HepG2 (cell line): ENCODE data around the gene ORC3. TPM values are rescaled to one million over a fixed set of nuclear protein-coding genes. Genes with fewer than 3 reads are reported as not detected.
A peak's percentile ranks its signal among the peaks of the same experiment; 100 is the strongest.

Experiments used
- ARNT ChIP-seq: fragments of 450-650 bp; IDR thresholded peaks from 2 replicates; pipeline ENCODE4 v1.6.1; 2017
- CREB1 ChIP-seq, 2 experiments: fragments of 450-650 bp in 1 of 2; IDR thresholded peaks; 2 replicates each; pipeline ENCODE4 v1.6.1; 2016 to 2017; ENCODE audit warnings: control low read depth in 1 of 2, mild to moderate bottlenecking in 1 of 2, missing compliant biosample characterization in 1 of 2, missing genetic modification characterization in 1 of 2
- FOXJ3 ChIP-seq: sonication (generic); formaldehyde crosslinking; IDR thresholded peaks from 2 replicates; pipeline ENCODE4 v1.4.0; 2020; ENCODE audit warnings: missing genetic modification reagents, mild to moderate bottlenecking, borderline replicate concordance
- KLF16 ChIP-seq, 2 experiments: sonication (generic) in 1 of 2; formaldehyde crosslinking in 1 of 2; IDR thresholded peaks; 2 replicates each; pipeline versions ENCODE4 v1.6.1 to v1.8.0; 2016 to 2023; ENCODE audit warnings: missing genetic modification reagents in 2 of 2, missing compliant biosample characterization in 1 of 2
- MAF1 ChIP-seq: sonication (generic); formaldehyde crosslinking; IDR thresholded peaks from 2 replicates; pipeline ENCODE4 v1.5.0; 2020; ENCODE audit warnings: missing genetic modification reagents, borderline replicate concordance
- PATZ1 ChIP-seq: sonication (generic); formaldehyde crosslinking; IDR thresholded peaks from 2 replicates; pipeline ENCODE4 v1.4.0; 2020; ENCODE audit warnings: missing genetic modification reagents
- PRPF4 ChIP-seq: fragments of 200-400 bp; formaldehyde crosslinking; IDR thresholded peaks from 2 replicates; pipeline ENCODE4 v1.6.1; 2016; ENCODE audit warnings: low read length, low read depth; ENCODE audit not compliant: poor library complexity, severe bottlenecking
- RXRA ChIP-seq: sonication (generic); formaldehyde crosslinking; IDR thresholded peaks from 2 replicates; pipeline ENCODE4 v1.5.1; 2020; ENCODE audit warnings: missing genetic modification reagents
- SNRNP70 ChIP-seq: fragments of 200-400 bp; formaldehyde crosslinking; IDR thresholded peaks from 2 replicates; pipeline ENCODE4 v1.6.1; 2017; ENCODE audit warnings: mild to moderate bottlenecking, low read depth, low read length, moderate library complexity
- SP4 ChIP-seq: sonication (generic); formaldehyde crosslinking; IDR thresholded peaks from 2 replicates; pipeline ENCODE4 v1.8.1; 2023; ENCODE audit warnings: mild to moderate bottlenecking, missing genetic modification reagents
- SRY ChIP-seq: sonication (generic); formaldehyde crosslinking; IDR thresholded peaks from 2 replicates; pipeline ENCODE4 v1.8.0; 2022; ENCODE audit warnings: mild to moderate bottlenecking, missing genetic modification reagents
- ZBTB38 ChIP-seq: sonication (generic); formaldehyde crosslinking; IDR thresholded peaks from 2 replicates; pipeline ENCODE4 v1.5.1; 2020; ENCODE audit warnings: mild to moderate bottlenecking, missing genetic modification reagents
- ZEB1 ChIP-seq: IDR thresholded peaks from 2 replicates; pipeline ENCODE4 v1.6.1; 2012; ENCODE audit warnings: mild to moderate bottlenecking, low read depth, inconsistent platforms; ENCODE audit not compliant: insufficient replicate concordance
- ZFP36 ChIP-seq: fragments of 150-350 bp; IDR thresholded peaks from 2 replicates; pipeline ENCODE4 v1.6.1; 2018; ENCODE audit warnings: borderline replicate concordance, low read length, low read depth; ENCODE audit not compliant: partially characterized antibody
- ZNF280B ChIP-seq: sonication (generic); formaldehyde crosslinking; IDR thresholded peaks from 2 replicates; pipeline ENCODE4 v1.5.0; 2020; ENCODE audit warnings: missing genetic modification reagents, mild to moderate bottlenecking, borderline replicate concordance
- ZNF530 ChIP-seq: sonication (generic); formaldehyde crosslinking; IDR thresholded peaks from 2 replicates; pipeline ENCODE4 v1.5.0; 2020; ENCODE audit warnings: low read depth, mild to moderate bottlenecking, missing genetic modification reagents
- ZNF598 ChIP-seq: sonication (generic); formaldehyde crosslinking; IDR thresholded peaks from 2 replicates; pipeline ENCODE4 v1.5.1; 2020; ENCODE audit warnings: mild to moderate bottlenecking, missing genetic modification reagents, borderline replicate concordance
- ZNF75D ChIP-seq: sonication (generic); formaldehyde crosslinking; IDR thresholded peaks from 2 replicates; pipeline ENCODE4 v1.8.1; 2023; ENCODE audit warnings: missing genetic modification reagents, mild to moderate bottlenecking, borderline replicate concordance
- ZNF784 ChIP-seq: sonication (generic); formaldehyde crosslinking; IDR thresholded peaks from 2 replicates; pipeline ENCODE4 v1.5.1; 2020; ENCODE audit warnings: missing genetic modification reagents, mild to moderate bottlenecking, borderline replicate concordance
- ZXDC ChIP-seq: sonication (generic); formaldehyde crosslinking; IDR thresholded peaks from 2 replicates; pipeline ENCODE4 v1.5.0; 2020; ENCODE audit warnings: mild to moderate bottlenecking, missing genetic modification reagents
- polyA plus RNA-seq, 8 experiments: library from polyadenylated mRNA; depleted of rRNA in 3 of 8; stranded (reverse) in 7 of 8; unstranded in 1 of 8; fragments of >200 nt; fragmentation: Illumina TruSeq in 4 of 8; extraction: Trizol in 4 of 8; gene quantifications; 2 replicates each; pipeline versions ENCODE4 v1.2.1 to v1.2.3, GENCODE V29; 2011 to 2016; ENCODE audit warnings: low read depth in 4 of 8, missing spikeins in 1 of 8, mixed read lengths in 1 of 8; ENCODE audit not compliant: insufficient read depth in 1 of 8
- total RNA-seq, 5 experiments: library from RNA; depleted of rRNA; stranded (reverse); fragments of >200 nt; fragmentation: Illumina TruSeq; extraction: Trizol; gene quantifications; 2 replicates each; pipeline ENCODE4 v1.2.3, GENCODE V29; 2016; ENCODE audit warnings: low read depth in 1 of 5
- TF ChIP-seq, protein P1 (sequence below): sonication (generic); formaldehyde crosslinking; conservative IDR thresholded peaks from 2 replicates; pipeline ENCODE4 v1.8.0; 2022; ENCODE audit warnings: mild to moderate bottlenecking, moderate library complexity, missing genetic modification reagents

ORC3 gene
- total and polyA plus RNA-seq, 2 of the 13 experiments (the other 11 are each of a cell fraction or from before 2014, with no cell fraction given), result 21.8 to 43.5 TPM

GRCh38 chr6:87583822-87584221 lies 6.1 kb upstream of the ORC3 start (continued):
- TF ChIP-seq, protein P1, sequence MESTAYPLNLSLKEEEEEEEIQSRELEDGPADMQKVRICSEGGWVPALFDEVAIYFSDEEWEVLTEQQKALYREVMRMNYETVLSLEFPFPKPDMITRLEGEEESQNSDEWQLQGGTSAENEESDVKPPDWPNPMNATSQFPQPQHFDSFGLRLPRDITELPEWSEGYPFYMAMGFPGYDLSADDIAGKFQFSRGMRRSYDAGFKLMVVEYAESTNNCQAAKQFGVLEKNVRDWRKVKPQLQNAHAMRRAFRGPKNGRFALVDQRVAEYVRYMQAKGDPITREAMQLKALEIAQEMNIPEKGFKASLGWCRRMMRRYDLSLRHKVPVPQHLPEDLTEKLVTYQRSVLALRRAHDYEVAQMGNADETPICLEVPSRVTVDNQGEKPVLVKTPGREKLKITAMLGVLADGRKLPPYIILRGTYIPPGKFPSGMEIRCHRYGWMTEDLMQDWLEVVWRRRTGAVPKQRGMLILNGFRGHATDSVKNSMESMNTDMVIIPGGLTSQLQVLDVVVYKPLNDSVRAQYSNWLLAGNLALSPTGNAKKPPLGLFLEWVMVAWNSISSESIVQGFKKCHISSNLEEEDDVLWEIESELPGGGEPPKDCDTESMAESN (CRISPR knock-in tag), result no peak
- no peak for TF ChIP-seq ZXDC (CRISPR knock-in tag)
- no peak for TF ChIP-seq ZNF280B (CRISPR knock-in tag)
- no peak for TF ChIP-seq SNRNP70
- no peak for TF ChIP-seq ARNT
- TF ChIP-seq ZNF598 (CRISPR knock-in tag), result no peak
- no peak for TF ChIP-seq SP4 (CRISPR knock-in tag)
- TF ChIP-seq ZNF784, result no peak
- no peak for TF ChIP-seq PRPF4
- TF ChIP-seq SRY (CRISPR knock-in tag), result no peak
- TF ChIP-seq ZBTB38 (CRISPR knock-in tag), result no peak
- TF ChIP-seq MAF1 (CRISPR knock-in tag), result no peak
- TF ChIP-seq ZEB1, result no peak
- peak in 1 of 2 experiments; percentile 29; a peak in 1 of 4 replicates for TF ChIP-seq KLF16 (CRISPR knock-in tag; IDR thresholded peaks at IDR 0.05)
- no peak for TF ChIP-seq CREB1 (IDR thresholded peaks at IDR 0.05)
- peak; percentile 57; the same call in 1 of the 2 replicates for TF ChIP-seq CREB1 (CRISPR knock-in tag; IDR thresholded peaks at IDR 0.05)
- TF ChIP-seq ZFP36, result no peak
- TF ChIP-seq ZNF75D (CRISPR knock-in tag), result no peak
- no peak; the same call in 1 of the 2 replicates for TF ChIP-seq RXRA (CRISPR knock-in tag)
- TF ChIP-seq PATZ1 (CRISPR knock-in tag), result peak; percentile 56; the same call in 1 of the 2 replicates
- no peak for TF ChIP-seq ZNF530 (CRISPR knock-in tag)
- peak; percentile 90; the same call in 1 of the 2 replicates for TF ChIP-seq FOXJ3 (CRISPR knock-in tag)
